Measurements from ENCODE around the gene IGSF1. TPM values are rescaled to one million over a fixed set of nuclear protein-coding genes. Genes with fewer than 3 reads are reported as not detected.
A peak's percentile ranks its signal among the peaks of the same experiment; 100 is the strongest.
"Not testable (repeated sequence)": the region's sequence is repeated elsewhere in the genome, so short reads cannot be mapped to it uniquely, and the experiment has no call there.

The IGSF1 gene
- total RNA-seq, 1 donor from 2014 or later: 2.6 TPM

DNA sequence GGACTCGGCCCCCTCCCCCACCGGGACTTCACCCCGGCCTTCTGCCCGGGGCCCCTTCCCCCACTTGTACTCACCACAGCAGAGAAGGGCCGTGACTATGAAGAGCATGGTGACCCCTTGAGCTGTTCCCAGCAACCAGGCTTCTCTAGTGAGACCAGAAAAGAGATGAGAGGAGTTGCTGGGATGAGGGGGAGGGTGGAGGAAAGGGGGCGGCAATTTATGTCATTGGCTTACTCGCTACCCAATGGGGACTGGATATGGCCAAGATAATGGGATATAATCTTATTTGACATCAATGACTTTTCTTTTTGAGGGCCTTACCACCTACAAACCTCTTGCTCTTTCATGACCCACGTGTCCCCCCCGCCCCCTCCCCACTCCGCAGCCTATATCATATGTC is 9.9 kb downstream of the IGSF1 start:
- DNase-seq (no peak), ATAC-seq (no peak)
- intact Hi-C loops (cut with micrococcal nuclease): no loop called here

DNA sequence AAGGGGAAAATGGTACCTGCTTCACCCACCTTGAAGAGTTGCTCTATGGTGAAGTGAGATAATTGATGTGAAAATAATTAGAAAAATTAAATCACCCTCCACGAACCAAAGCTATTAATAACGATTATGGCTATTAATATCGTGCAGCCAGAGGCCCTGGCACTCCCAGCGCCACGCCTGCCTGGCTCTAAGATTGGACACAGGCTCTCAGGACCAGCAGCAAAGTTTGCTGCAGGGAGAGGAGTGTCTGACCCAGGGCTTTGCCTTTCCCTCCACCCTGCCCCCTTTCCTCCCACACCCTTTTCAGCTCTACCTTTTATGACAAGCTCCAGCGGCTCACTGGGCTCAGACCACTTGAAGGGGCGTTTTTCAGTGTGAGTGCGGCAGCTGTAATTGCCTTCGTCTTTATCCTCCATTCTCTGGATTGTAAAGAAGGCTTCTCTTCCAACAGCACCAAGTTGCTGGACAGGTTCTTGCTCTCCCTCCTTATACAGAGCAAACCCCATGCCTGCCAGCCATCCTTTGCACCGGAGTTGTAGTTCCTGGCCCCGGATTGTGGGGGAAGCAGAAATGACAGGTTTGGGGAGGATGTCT is 11.5 kb downstream of the IGSF1 start:
- ATAC-seq: peak; percentile 67
- intact Hi-C loops (cut with micrococcal nuclease): no loop called here
- peak; percentile 18 for DNase-seq

DNA sequence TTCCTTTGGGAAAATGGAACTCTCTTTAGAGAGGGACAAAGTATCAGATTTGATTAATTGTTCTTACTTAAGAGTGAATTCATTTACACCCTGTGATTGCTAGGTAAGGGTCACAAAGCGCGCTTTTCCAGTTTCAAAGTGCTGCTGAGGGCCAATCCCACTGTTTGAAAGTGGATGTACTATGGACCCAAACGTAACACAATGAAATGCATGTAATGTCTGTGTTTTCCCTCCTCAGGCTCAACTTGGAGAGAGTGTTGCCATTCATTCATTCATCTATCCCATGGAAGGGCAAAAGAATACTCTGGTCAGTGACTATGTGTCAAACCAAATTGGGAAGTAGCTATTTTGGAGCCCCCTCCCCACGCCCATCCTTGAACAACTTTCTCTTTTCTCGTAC is 16.1 kb downstream of the IGSF1 start:
- intact Hi-C loops (cut with micrococcal nuclease): no loop called here

DNA sequence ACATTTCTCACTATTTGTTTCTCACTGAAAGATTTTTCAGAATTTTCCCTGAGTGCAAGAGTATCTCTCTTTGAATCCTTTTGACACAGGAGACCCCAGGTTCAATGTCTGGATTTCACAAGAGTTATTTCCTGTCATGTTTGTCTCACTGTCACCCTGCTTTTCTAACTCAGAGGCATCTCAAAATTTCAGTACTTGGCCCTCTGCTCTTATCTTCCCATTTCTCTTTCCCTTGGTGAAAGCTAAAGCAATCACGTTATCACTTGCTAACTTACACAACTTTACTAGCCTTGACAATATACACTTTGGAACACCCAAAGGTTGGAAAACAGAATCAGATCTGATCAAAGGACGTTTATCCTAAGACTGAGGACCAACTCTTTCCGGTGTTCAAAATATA is 17.3 kb downstream of the IGSF1 start:
- ATAC-seq (no peak), DNase-seq (no peak)

More for the DNA sequence above, 16.1 kb downstream of the IGSF1 start:
- DNase-seq: no peak
- no peak for ATAC-seq

DNA sequence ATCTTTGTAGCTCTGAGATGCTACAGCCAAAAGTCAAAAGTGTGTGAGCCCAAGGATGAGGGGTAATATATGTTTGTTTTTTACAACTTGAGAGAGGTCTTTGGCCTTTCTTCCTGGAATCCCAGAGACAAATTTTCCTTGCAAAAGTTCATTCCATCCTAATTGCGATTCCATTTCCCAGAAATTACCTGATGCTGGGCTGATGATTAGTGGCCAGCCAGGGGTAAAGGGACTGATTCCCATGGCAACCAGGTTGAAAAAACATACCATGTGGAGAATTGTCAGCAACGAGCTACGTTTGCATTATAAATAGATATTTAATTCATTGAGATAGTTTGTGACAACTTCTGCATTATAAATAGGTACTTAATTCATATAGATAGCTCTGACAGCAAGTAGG is 17.8 kb downstream of the IGSF1 start:
- intact Hi-C loops (cut with micrococcal nuclease): no loop called here
- no peak for ATAC-seq
- DNase-seq: no peak

More for the DNA sequence above, 17.3 kb downstream of the IGSF1 start:
- intact Hi-C loops (cut with micrococcal nuclease): no loop called here

DNA sequence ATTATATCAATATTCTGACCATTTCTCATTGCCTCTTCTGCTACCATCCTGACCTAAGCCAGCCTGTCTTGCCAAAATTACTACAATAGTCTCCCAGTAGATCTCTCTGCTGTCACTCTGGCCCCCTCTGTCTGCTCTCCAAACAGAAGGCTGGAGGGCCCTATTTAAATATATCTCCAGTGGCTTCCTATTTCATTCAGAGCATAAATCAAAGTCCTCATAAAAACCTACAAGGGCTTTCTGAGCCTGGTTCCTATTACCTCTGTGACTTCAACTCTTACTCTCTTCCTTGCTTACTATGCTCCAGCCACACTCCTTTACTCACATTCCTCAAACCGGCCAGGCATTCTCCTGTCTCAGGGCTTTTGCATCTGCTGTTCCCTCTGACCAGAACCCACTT is 19.0 kb downstream of the IGSF1 start:
- DNase-seq: no peak
- ATAC-seq: no peak
- intact Hi-C loops (cut with micrococcal nuclease): no loop called here

DNA sequence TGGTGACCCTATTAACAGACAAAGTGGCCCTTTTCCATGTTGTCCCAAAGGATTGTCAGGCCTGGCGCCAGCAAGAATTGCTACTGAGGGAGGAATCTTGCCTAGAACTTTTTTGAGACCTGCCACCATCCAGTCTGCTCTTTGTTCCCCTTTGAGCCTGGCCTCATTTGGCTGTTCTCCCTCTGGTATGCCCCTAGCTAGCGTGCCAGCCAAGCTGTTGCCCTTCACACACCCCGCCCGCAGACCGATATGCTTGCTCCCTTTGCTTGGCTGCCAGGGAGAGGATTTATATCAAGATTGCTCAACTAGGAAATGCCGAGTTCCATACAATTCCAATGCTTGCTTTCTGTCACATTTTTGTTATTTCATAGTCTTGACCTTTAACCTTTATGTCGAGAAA is 24.4 kb downstream of the IGSF1 start:
- intact Hi-C loops (cut with micrococcal nuclease): no loop called here
- ATAC-seq: peak; percentile 76
- DNase-seq: peak; percentile 10

DNA sequence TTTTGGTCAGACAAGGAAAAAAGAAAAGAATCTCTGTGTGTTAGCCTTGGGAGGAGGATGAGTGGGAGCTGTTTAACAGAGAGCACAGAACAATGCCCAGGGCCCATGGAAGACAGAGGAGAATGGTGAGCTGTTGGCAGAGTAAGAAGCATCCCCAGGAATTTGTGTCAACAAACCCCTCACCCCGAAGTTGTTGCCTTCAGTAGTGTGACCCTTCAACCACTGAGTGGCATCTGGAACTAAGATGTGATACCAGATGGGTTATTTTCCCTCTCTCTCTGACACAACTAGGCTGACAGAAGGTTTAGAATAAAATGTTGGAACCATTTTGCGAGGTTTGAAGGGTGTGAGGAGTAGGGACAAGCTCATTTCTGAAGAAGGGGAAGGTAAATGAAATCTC is 25.1 kb downstream of the IGSF1 start:
- intact Hi-C loops (cut with micrococcal nuclease): no loop called here

DNA sequence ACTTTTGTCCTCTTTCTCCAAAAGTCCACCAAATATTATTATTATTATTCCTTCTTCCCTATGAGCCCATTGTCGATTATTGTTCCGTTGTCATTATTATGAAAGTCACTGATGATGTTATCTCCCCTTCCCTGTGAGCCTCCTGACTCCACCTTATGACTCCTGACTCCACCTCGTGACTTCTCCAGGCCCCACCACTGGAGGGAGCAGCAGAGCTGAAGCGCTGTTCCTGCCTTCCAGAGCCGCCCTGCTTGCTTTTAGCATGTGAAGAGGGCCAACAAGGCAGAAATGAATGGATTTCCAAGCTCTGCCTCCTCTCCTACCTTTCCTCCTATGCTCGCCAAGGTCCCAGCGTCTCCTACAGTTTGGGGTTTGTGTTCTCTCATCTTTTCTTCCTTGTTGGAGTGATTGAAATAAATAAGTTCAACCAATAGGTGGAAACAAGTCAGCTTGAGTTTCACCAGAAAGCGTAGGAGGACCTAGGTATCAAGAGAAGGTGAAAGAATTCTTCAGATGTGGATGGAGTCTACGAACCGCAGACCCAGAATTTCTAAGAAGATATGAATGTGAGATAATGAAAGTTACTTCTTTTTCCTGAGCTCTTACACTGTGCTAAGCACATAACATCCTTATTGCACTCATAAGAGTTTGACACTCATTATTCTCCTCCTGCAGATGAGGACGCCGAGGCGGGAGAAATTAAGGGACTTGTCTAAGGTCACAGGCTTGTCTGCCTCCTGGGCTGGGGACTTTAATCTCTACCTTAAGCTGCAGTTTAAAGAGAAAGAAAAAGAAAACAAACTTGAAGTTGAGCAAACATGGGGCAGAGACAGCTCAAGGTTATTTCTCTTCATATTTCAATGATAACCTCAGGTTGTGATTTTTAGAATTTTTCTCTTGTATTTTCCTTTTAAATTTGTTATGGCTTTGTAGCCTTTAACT is 26.1 kb downstream of the IGSF1 start:
- ATAC-seq (no peak), DNase-seq (no peak)
- intact Hi-C loops (cut with micrococcal nuclease): no loop called here

More for the DNA sequence above, 25.1 kb downstream of the IGSF1 start:
- ATAC-seq: no peak
- DNase-seq: no peak

DNA sequence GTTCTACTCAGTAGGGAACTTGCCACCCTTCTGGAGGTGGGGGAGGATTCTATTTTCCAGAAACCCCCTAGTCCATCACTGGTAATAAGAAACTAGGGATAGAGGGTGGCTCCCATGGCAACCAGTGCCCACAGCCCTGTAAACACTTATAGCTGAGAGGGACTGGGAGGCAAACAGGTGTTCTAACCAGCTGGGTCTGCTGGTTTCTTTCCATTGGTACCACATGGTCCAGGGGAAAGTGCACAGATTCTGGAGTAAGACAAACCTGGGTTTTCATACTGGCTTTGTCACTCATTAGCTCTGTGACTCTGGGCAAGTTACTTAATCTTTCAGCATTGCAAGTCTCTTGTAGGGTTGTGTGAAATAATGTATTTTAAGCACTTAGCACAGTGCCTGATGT is 26.9 kb downstream of the IGSF1 start:
- ATAC-seq (no peak), DNase-seq (no peak)
- intact Hi-C loops (cut with micrococcal nuclease): no loop called here

DNA sequence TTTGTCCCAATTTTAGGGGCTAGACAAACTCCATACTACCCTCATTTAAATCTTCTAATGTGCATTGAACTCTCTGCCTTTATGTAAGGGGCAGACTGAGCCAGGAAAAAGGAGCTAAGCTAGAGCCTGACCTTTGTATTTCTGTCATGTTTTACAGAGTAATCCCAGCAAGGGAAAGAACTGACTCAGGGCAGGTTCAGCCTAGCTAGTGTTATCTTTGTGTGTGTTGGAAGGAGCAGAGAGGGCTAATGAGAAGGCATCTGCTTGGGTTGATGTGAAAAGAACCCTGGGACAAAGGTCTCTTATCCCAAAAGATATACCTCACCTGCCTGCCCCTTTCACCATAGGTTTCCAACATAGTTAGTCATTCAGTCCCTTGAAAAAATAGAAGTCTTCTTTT is 31.7 kb downstream of the IGSF1 start:
- intact Hi-C loops (cut with micrococcal nuclease): no loop called here
- no peak for ATAC-seq

DNA sequence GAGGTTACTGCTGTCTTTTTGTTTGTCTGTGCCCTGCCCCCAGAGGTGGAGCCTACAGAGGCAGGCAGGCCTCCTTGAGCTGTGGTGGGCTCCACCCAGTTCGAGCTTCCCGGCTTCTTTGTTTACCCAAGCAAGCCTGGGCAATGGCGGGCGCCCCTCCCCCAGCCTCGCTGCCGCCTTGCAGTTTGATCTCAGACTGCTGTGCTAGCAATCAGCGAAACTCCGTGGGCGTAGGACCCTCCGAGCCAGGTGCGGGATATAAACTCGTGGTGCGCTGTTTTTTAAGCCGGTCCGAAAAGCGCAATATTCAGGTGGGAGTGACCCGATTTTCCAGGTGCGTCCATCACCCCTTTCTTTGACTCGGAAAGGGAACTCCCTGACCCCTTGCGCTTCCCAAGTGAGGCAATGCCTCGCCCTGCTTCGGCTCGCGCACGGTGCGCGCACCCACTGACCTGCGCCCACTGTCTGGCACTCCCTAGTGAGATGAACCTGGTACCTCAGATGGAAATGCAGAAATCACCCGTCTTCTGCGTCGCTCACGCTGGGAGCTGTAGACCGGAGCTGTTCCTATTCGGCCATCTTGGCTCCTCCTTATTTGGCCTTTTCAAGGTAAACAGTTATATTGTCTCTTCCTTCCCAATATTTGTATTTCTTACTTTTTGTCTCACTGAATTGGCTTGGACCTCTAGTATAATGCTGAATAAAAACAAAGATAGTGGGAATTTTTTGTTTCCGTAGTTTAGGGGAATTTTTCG is 37.9 kb downstream of the IGSF1 start:
- DNase-seq; ATAC-seq; intact Hi-C loops (cut with micrococcal nuclease): not testable (repeated sequence)

More for the DNA sequence above, 31.7 kb downstream of the IGSF1 start:
- no peak for DNase-seq

DNA sequence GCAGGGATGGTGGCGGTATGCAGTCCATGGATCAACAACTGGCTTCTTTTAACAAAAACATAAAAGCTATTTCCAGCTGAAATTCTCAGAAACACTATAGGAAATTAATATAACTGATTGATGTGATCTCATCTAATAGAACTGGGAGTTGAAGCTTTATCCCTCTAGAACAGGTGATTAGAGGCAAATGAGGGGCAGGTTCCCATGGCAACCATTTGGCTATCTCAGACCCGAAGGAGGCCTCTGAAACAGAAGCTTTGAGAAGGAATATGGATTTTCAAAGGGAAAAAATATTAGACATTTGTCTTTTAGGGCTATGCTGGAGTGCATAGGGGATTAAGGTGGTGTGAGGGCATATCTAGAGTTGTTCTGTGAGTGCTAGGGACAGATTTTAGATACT is 50.0 kb downstream of the IGSF1 start:
- no peak for DNase-seq
- intact Hi-C loops (cut with micrococcal nuclease): no loop called here
- no peak for ATAC-seq

DNA sequence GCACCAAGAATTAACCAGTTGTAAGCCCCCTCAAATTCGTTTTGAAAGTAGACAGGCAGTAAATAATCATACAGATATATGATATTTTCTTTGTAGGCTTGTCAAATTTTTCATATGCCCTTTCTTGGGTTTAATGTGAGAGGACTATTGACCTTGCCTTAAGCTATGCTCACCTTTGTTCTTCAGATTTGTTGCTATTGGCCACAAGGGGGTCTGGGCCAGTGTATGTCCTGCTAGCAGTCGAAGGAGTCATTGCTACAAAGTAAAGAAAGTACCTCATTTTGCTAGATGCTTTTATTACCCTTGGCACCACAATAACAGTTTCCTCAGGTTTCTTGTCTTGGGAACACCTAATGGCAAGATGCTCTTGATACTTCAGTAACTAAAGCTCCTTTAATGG is 51.7 kb downstream of the IGSF1 start:
- intact Hi-C loops (cut with micrococcal nuclease): no loop called here
- no peak for ATAC-seq
- no peak for DNase-seq

DNA sequence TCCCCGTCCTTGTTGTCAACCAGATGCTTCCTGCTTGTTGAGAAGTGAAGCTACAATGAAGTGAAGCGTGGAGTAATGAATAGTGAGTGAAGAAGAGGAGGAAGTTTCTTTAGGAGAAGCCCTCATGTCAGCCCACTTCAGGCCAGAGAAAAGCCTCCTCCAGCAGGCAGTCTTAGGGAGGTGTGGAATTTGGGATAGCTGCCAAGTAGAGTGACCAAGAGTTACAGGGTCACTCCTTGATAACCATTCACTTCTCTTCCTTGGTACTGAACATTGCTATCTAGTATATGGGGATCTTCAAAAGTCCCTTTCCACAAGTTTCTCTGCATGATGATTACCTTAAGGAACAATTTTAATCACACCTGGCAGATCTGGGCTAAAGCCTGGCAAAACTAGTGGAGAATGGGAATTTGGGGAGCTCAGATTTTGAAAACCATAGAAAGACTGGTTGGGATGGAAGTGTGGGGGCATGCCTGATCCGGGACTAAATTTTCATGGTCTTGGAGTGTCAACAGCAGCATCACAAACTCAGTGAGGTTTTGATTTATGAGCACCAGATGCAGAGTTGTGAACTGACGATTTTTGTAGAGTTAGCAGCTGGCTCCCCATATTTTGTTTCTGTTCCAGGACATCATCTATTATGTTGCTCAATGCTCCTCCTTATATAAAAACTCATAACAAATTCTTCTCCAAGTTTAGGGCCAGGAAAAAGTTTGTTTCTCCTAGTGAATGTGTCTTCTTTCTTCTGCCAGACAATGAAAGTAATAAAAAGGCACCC is 53.1 kb downstream of the IGSF1 start:
- ATAC-seq (no peak), DNase-seq (no peak)
- intact Hi-C loops (cut with micrococcal nuclease): no loop called here

DNA sequence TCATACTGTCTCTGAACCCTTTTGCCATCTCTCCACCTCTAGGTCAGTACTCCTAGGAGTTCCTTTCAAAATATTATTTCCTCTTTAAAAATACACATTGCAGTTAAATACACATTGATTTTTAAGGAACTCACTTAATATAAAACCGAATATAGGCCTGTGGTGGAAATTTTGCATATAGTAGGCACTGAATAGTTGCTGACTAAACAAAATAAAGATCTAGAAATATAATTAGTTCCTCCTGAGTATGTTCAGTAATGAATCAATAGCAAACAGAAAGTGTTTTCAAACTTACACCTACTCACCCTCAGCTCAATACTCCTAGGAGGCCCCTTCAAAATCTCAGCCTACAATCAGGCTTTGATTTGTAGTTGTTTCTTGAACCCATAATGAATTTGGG is 61.5 kb downstream of the IGSF1 start:
- ATAC-seq (no peak), DNase-seq (no peak)
- intact Hi-C loops (cut with micrococcal nuclease): no loop called here

DNA sequence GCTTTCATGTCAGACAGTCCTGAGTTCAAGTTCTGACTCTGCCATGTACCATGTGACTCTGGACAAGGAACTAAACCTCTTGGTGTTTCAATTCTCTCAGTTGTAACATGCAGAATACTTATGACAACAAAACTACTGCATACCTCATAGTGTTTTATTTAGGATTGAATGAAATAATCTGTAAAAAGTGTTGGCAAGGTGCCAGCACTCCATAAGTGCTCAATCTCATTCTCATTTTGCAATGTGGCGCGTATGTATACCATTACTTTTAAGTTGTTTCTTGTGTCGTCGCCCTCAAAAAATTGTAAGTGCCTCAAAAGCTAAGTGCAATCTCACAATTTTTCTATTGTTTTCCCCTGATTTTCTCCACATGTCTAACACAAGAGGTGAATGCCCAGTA is 62.5 kb downstream of the IGSF1 start:
- intact Hi-C loops (cut with micrococcal nuclease): no loop called here
- ATAC-seq (no peak), DNase-seq (no peak)

DNA sequence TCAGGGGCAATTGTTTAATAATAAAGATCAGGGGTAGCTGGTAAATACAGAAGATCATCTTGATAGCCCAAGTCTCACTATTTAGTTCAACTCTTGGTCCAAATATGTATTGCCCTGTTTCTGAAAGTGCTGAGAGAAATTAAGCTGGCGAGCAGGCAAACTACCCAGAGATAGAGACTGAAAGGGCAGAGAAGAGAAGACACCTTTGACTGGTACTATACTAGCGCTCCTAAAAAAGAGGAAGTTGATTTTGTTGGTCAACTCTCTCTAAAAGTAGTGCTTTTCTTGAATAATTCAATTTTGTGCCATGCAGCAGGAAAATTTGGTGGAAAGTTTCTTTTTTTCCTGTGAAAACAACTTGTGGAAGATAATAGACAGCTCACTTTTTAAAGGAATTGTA is 64.0 kb downstream of the IGSF1 start:
- DNase-seq (no peak), ATAC-seq (no peak)
- intact Hi-C loops (cut with micrococcal nuclease): no loop called here

Measured in left ventricle myocardium superior (tissue), 1 donor.